SU-DHL-6 (cell line): ENCODE measurements around the gene GRIK3.

Experiments
- H2AFZ ChIP-seq: fragments of 200-600 bp; sonication (generic); 2 replicates; pipeline ENCODE4 v1.6.1; 2014; ENCODE audit warnings: low read depth, mild to moderate bottlenecking, moderate library complexity, mixed read lengths, antibody characterized with exemption, low read length; ENCODE audit not compliant: severe bottlenecking
- H3F3A ChIP-seq: fragments of 200-600 bp; shearing (Covaris generic); 2 replicates; pipeline ENCODE4 v1.6.0; 2016; ENCODE audit warnings: antibody characterized with exemption, mild to moderate bottlenecking; ENCODE audit not compliant: insufficient read depth
- H3K27ac ChIP-seq: fragments of 200-600 bp; sonication (generic); 2 replicates; pipeline ENCODE4 v1.5.1; 2016; ENCODE audit warnings: low read depth, mild to moderate bottlenecking, low read length, moderate library complexity, mixed read lengths
- H3K27me3 ChIP-seq: fragments of 200-600 bp; sonication (generic), shearing (Covaris generic); 2 replicates; pipeline ENCODE4 v1.6.0; 2014; ENCODE audit warnings: mild to moderate bottlenecking, low read length
- H3K36me3 ChIP-seq: fragments of 200-600 bp; sonication (generic); 2 replicates; pipeline ENCODE4 v1.6.1; 2014; ENCODE audit warnings: mild to moderate bottlenecking, low read length, mixed read lengths
- H3K4me2 ChIP-seq: fragments of 300-600, 200-600 bp; shearing (Covaris generic), sonication (generic); 2 replicates; pipeline ENCODE4 v1.6.0; 2014; ENCODE audit warnings: low read length, low read depth, mild to moderate bottlenecking; ENCODE audit not compliant: poor library complexity, severe bottlenecking
- H3K4me3 ChIP-seq: fragments of 200-600 bp; sonication (generic); 2 replicates; pipeline ENCODE4 v1.5.1; 2014; ENCODE audit warnings: antibody characterized with exemption, low read length, mild to moderate bottlenecking, mixed read lengths; ENCODE audit not compliant: insufficient read depth, poor library complexity, severe bottlenecking
- H3K79me2 ChIP-seq: fragments of 200-600 bp; sonication (generic); 2 replicates; pipeline ENCODE4 v1.6.1; 2014; ENCODE audit warnings: mild to moderate bottlenecking, low read length, moderate library complexity; ENCODE audit not compliant: insufficient read depth
- H3K9ac ChIP-seq: fragments of 200-600 bp; sonication (generic); 2 replicates; pipeline ENCODE4 v1.7.0; 2014; ENCODE audit warnings: mild to moderate bottlenecking, low read length
- H3K9me2 ChIP-seq: fragments of 200-600 bp; sonication (generic); replicated peaks from 2 replicates; pipeline ENCODE4 v1.6.1; 2014; ENCODE audit warnings: low read length; ENCODE audit not compliant: insufficient read depth
- H3K9me3 ChIP-seq: fragments of 200-600 bp; sonication (generic); 2 replicates; pipeline ENCODE4 v1.6.1; 2014; ENCODE audit warnings: low read length, mixed read lengths; ENCODE audit not compliant: insufficient read depth
- H4K20me1 ChIP-seq: fragments of 200-600 bp; sonication (generic); 2 replicates; pipeline ENCODE4 v1.6.1; 2014; ENCODE audit warnings: low read depth, mild to moderate bottlenecking, antibody characterized with exemption, low read length, moderate library complexity, mixed read lengths
- EZH2phosphoT487 ChIP-seq: fragments of 200-600 bp; sonication (generic), shearing (Covaris generic); conservative IDR thresholded peaks from 2 replicates; pipeline ENCODE4 v1.6.1; 2018; ENCODE audit warnings: mild to moderate bottlenecking, antibody characterized with exemption, low read length, moderate library complexity, mixed read lengths
- TF ChIP-seq, protein P1 (sequence below): fragments of 200-600 bp; sonication (generic); IDR thresholded peaks from one replicate; pipeline ENCODE4 v1.5.1; 2017; ENCODE audit warnings: antibody characterized with exemption, mild to moderate bottlenecking, low read length, moderate library complexity; ENCODE audit not compliant: insufficient read depth, poor library complexity, severe bottlenecking

The GRIK3 gene

DNA sequence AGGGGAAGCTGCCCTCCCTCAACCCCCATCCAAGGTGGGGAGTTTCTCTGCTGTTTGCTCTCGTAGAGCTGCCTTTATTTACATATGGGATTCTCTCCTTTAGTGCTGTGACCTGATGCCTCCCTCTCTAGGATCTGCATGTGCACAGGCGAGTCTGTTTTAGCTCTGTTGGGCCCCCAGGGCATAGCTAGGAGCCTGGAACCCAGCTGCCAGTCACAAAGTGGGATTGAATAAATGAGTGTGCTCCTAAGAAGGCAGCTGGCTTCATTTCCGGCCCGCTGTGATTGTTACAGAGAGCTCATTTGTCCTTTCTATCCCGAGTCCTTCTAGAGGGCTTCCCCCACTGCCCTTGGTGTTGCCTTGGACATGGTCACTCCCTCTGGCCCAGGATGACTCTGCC, 176.6 kb downstream of the GRIK3 start:
- Histone ChIP-seq H3K4me2 (no peak overlapping the region), H3K9ac (no peak overlapping the region)

DNA sequence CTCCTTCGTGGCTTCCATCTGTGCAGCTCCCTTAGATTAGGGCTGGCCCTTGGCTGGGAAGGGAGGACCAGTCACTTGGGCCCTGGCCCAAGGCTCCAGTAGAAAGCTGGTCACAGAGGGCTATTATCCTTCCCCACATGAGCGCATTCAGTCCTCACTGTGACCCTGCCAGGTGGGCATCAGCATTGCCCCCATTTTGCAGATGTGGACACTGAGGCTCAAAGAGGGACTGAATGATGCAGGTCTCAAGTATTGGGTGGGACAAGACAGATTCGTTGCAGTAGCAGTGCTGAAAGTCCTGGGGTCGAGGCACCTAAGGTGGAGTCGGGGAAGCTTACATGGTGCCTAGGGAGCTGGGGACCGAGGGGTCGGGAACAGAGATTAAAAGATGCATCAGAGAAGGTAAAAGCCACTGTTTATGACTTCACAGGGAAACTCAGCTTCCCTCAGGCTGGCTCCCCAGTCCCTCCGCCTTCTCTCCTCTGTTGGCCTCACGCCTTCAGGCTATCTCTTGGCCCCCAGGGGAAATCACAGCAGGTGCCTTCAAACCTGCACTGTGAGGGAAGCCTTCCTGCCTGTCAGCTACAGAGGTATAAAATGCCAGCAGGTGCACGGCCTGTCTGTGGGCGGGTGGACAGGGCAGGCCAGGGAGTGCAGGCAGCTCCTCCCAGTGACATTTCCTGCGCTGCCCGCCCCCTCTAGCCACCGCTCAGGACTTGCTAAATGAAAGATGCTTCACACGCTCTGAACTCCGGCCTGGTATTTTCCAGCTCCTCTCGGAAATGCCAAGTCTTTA, 178.4 kb downstream of the GRIK3 start:
- H3K9me2 ChIP-seq: no peaks in the 10 kb centered on the region
- no peaks in the 10 kb centered on the region for H3K79me2 ChIP-seq
- no peak overlapping the region for H3K4me3 ChIP-seq
- no peaks in the 10 kb centered on the region for H4K20me1 ChIP-seq
- no peak overlapping the region for H2AFZ ChIP-seq
- no peak for TF ChIP-seq EZH2phosphoT487
- TF ChIP-seq, protein P1, sequence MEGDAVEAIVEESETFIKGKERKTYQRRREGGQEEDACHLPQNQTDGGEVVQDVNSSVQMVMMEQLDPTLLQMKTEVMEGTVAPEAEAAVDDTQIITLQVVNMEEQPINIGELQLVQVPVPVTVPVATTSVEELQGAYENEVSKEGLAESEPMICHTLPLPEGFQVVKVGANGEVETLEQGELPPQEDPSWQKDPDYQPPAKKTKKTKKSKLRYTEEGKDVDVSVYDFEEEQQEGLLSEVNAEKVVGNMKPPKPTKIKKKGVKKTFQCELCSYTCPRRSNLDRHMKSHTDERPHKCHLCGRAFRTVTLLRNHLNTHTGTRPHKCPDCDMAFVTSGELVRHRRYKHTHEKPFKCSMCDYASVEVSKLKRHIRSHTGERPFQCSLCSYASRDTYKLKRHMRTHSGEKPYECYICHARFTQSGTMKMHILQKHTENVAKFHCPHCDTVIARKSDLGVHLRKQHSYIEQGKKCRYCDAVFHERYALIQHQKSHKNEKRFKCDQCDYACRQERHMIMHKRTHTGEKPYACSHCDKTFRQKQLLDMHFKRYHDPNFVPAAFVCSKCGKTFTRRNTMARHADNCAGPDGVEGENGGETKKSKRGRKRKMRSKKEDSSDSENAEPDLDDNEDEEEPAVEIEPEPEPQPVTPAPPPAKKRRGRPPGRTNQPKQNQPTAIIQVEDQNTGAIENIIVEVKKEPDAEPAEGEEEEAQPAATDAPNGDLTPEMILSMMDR: no peak
- no peaks in the 10 kb centered on the region for H3F3A ChIP-seq
- no peaks in the 10 kb centered on the region for H3K36me3 ChIP-seq
- H3K27me3 ChIP-seq: no peaks in the 10 kb centered on the region
- no peaks in the 10 kb centered on the region for H3K9me3 ChIP-seq
- no peak overlapping the region for H3K4me2 ChIP-seq
- H3K27ac ChIP-seq: no peak overlapping the region
- no peak overlapping the region for H3K9ac ChIP-seq

More for the DNA sequence above, 176.6 kb downstream of the GRIK3 start:
- Histone ChIP-seq H3K79me2 (no peaks in the 10 kb centered on the region), H2AFZ (no peak overlapping the region), H3F3A (no peaks in the 10 kb centered on the region), H3K27me3 (no peaks in the 10 kb centered on the region), H3K4me3 (no peak overlapping the region), H4K20me1 (no peaks in the 10 kb centered on the region), H3K9me3 (no peaks in the 10 kb centered on the region), H3K36me3 (no peaks in the 10 kb centered on the region), H3K9me2 (no peaks in the 10 kb centered on the region), H3K27ac (no peak overlapping the region)
- TF ChIP-seq, protein P1: no peak
- no peak for TF ChIP-seq EZH2phosphoT487

DNA sequence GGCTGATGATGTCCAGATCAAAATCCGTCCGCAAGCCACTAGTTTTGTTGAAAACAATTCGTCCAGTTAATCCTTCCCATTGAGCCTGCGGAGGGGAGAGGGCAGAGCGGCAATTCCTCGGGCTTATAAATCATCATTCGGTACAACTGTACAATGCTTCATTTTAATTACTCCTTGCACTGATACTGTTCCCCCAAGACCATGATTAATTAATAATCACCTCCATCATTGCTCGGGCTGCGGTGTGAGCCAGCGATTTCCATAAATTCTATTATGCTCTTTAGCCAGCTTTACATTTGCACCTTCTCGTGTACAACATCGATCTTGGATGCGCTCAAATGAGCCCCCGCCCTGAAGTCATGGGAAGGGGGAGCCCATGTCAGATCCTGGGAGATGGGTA, 180.7 kb downstream of the GRIK3 start:
- Histone ChIP-seq H3F3A (no peaks in the 10 kb centered on the region), H3K4me2 (no peak overlapping the region), H3K79me2 (no peaks in the 10 kb centered on the region), H2AFZ (no peak overlapping the region), H3K9me2 (no peaks in the 10 kb centered on the region), H4K20me1 (no peaks in the 10 kb centered on the region), H3K9ac (no peak overlapping the region), H3K27me3 (no peaks in the 10 kb centered on the region), H3K27ac (no peak overlapping the region), H3K36me3 (no peaks in the 10 kb centered on the region), H3K9me3 (no peaks in the 10 kb centered on the region), H3K4me3 (no peak overlapping the region)
- TF ChIP-seq EZH2phosphoT487: no peak
- TF ChIP-seq, protein P1: no peak
